Gastrocnemius medialis (tissue), 4 donors: Measurements from ENCODE around the gene AGXT.

Experiments used
- POLR2A ChIP-seq, 2 donors: fragments of 450-650 bp; IDR thresholded peaks; one replicate each; pipeline ENCODE4 v1.6.1; 2017; ENCODE audit warnings: antibody characterized with exemption in 2 of 2, mild to moderate bottlenecking in 2 of 2, moderate library complexity in 2 of 2
- TF ChIP-seq, protein P1 (sequence below), 5 experiments: fragments of 450-650 bp in 3 of 5; fragments of 200-600 bp in 2 of 5; sonication (generic) in 2 of 5; IDR thresholded peaks in 4 of 5; conservative IDR thresholded peaks in 1 of 5; 1 replicate in 4 of 5; 2 replicates in 1 of 5; pipeline ENCODE4 v1.5.1; 2016 to 2019; ENCODE audit warnings: antibody characterized with exemption in 5 of 5, mild to moderate bottlenecking in 3 of 5, moderate library complexity in 3 of 5

DNA sequence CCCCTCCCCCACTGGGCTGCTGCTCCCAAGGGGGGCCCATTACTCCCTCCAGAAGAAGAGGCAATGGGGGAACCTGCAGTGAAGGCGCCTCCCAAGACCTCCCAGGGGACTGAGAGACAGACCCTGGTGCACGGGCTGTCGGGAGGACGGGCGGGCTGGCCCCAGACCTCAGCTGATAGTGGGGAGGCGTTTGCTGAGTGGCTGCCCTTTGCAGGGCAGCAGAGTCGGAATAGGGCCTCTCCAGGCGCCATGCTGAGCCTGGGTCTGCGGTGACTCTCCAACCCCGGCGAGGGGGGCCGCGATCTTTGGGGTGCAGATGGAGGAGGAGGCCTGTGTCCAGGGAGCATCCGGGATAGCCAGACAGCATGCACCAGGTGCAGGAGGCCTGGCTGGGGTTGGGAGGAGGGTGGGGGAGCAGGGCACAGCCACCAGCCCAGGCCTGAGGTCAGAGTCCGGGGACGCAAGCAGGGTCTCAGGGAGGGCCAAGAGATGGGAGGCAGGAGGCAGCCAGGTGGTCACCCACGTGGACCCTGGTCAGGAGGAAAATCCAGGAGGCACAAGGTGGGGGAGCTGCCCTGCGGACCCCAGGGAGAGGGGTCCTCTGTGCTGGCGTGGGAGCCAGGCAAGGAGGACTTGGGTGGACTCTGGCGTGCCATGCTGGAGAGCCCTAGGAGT lies 48.5 kb downstream of the AGXT start:
- TF ChIP-seq, protein P1, sequence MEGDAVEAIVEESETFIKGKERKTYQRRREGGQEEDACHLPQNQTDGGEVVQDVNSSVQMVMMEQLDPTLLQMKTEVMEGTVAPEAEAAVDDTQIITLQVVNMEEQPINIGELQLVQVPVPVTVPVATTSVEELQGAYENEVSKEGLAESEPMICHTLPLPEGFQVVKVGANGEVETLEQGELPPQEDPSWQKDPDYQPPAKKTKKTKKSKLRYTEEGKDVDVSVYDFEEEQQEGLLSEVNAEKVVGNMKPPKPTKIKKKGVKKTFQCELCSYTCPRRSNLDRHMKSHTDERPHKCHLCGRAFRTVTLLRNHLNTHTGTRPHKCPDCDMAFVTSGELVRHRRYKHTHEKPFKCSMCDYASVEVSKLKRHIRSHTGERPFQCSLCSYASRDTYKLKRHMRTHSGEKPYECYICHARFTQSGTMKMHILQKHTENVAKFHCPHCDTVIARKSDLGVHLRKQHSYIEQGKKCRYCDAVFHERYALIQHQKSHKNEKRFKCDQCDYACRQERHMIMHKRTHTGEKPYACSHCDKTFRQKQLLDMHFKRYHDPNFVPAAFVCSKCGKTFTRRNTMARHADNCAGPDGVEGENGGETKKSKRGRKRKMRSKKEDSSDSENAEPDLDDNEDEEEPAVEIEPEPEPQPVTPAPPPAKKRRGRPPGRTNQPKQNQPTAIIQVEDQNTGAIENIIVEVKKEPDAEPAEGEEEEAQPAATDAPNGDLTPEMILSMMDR (IDR thresholded peaks at IDR 0.05 in 4 of 5, conservative IDR thresholded peaks at IDR 0.05 in 1 of 5), result no peak
- TF ChIP-seq POLR2A (IDR thresholded peaks at IDR 0.05), result no peak
